CD4-positive, alpha-beta T cell treated with Interleukin-15 for 4 hours (primary cell): ENCODE results near the gene TMEM219.
"Not testable (repeated sequence)": the region's sequence is repeated elsewhere in the genome, so short reads cannot be mapped to it uniquely, and the experiment has no call there.

Experiments used
- DNase-seq: peaks from one replicate; pipeline ENCODE4 v3.0.0-alpha.2; 2020; ENCODE audit warnings: low spot score

The TMEM219 gene

GRCh38 chr16:30011714-30012504 lies 50.0 kb downstream of the TMEM219 start:
- DNase-seq, result no peak

GRCh38 chr16:30012598-30012997 lies 50.7 kb downstream of the TMEM219 start:
- not testable (repeated sequence) for DNase-seq

- DNase-seq, result not testable (repeated sequence)
Measured at GRCh38 chr16:30015450-30015849, 53.6 kb downstream of the TMEM219 start.

GRCh38 chr16:30016555-30017276 lies 54.8 kb downstream of the TMEM219 start:
- no peak for DNase-seq

GRCh38 chr16:30017277-30017656 lies 55.4 kb downstream of the TMEM219 start:
- no peak for DNase-seq

- DNase-seq, result not testable (repeated sequence)
Measured at GRCh38 chr16:30017937-30018336, 56.1 kb downstream of the TMEM219 start.

GRCh38 chr16:30018731-30019158 lies 56.9 kb downstream of the TMEM219 start:
- no peak for DNase-seq
